Measurements from ENCODE around the gene BRINP3. TPM values are rescaled to one million over a fixed set of nuclear protein-coding genes. Genes with fewer than 3 reads are reported as not detected.

BRINP3 gene
- total and polyA plus RNA-seq, 2 donors (not counting 3 experiments of a cell fraction or from before 2014, with no cell fraction given), result not detected

- Histone ChIP-seq H3K4me1 (ENCODE audit: control insufficient read depth, extremely low read depth, insufficient read depth, low read length) (no peaks in the 10 kb centered on the region), H3K4me2 (ENCODE audit: insufficient read depth, low read length) (no peak overlapping the region), H3K79me2 (ENCODE audit: control insufficient read depth, insufficient read depth, low read length) (no peaks in the 10 kb centered on the region), H2AFZ (ENCODE audit: low read depth, low read length) (no peak overlapping the region), H3K9ac (replicated peaks; ENCODE audit: extremely low read depth, insufficient read depth, low read length) (no peak overlapping the region), H3K27me3 (ENCODE audit: control insufficient read depth in 2 of 2, insufficient read depth in 2 of 2, low read length in 2 of 2) (no peaks in the 10 kb centered on the region), H3K9me1 (replicated peaks; ENCODE audit: control insufficient read depth, extremely low read depth, insufficient read depth, low read length) (no peaks in the 10 kb centered on the region), H3K9me3 (replicated peaks; ENCODE audit: control insufficient read depth, insufficient read depth, low read length) (no peaks in the 10 kb centered on the region), H3K4me3 (replicated peaks in 1 of 3; ENCODE audit: insufficient read depth in 1 of 3, low read depth in 1 of 3, low read length in 3 of 3) (no peak overlapping the region), H3K36me3 (ENCODE audit: control insufficient read depth in 2 of 2, extremely low read depth in 1 of 2, insufficient read depth in 2 of 2, low read length in 2 of 2) (no peaks in the 10 kb centered on the region), H3K27ac (ENCODE audit: insufficient read depth, low read depth, low read length) (no peak overlapping the region), H4K20me1 (replicated peaks; ENCODE audit: control insufficient read depth, extremely low read depth, insufficient read depth, low read length) (no peaks in the 10 kb centered on the region)
- intact Hi-C loops (cut with micrococcal nuclease) (no loop called here), dilution Hi-C loops (cut with MboI; ENCODE audit: extremely low pct_ligation_motif_present, low sequenced_read_pairs) (no loop called here)
- FAIRE-seq (no peak), DNase-seq (ENCODE audit: low read depth, low spot score) (no peak)
- TF ChIP-seq GATA2 (IDR thresholded peaks at IDR 0.05; ENCODE audit: insufficient read depth, insufficient read length, low read depth, low read length) (no peak), POLR2AphosphoS5 (IDR thresholded peaks at IDR 0.05; ENCODE audit: insufficient read depth, low read depth, low read length) (no peak), EZH2 (IDR thresholded peaks at IDR 0.05; ENCODE audit: borderline replicate concordance, low read depth, low read length, severe bottlenecking) (no peak), JUN (IDR thresholded peaks at IDR 0.05; ENCODE audit: borderline replicate concordance, insufficient read depth, insufficient read length, low read depth) (no peak), FOS (IDR thresholded peaks at IDR 0.05; ENCODE audit: borderline replicate concordance, insufficient read depth, low read length) (no peak), MYC (IDR thresholded peaks at IDR 0.05; ENCODE audit: low read depth, low read length) (no peak), POLR2A (IDR thresholded peaks at IDR 0.05; ENCODE audit: low read depth, low read length) (no peak)
- TF ChIP-seq, protein P1, sequence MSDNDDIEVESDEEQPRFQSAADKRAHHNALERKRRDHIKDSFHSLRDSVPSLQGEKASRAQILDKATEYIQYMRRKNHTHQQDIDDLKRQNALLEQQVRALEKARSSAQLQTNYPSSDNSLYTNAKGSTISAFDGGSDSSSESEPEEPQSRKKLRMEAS (IDR thresholded peaks at IDR 0.05; ENCODE audit: insufficient read depth, insufficient read length), result no peak
- TF ChIP-seq, protein P2, sequence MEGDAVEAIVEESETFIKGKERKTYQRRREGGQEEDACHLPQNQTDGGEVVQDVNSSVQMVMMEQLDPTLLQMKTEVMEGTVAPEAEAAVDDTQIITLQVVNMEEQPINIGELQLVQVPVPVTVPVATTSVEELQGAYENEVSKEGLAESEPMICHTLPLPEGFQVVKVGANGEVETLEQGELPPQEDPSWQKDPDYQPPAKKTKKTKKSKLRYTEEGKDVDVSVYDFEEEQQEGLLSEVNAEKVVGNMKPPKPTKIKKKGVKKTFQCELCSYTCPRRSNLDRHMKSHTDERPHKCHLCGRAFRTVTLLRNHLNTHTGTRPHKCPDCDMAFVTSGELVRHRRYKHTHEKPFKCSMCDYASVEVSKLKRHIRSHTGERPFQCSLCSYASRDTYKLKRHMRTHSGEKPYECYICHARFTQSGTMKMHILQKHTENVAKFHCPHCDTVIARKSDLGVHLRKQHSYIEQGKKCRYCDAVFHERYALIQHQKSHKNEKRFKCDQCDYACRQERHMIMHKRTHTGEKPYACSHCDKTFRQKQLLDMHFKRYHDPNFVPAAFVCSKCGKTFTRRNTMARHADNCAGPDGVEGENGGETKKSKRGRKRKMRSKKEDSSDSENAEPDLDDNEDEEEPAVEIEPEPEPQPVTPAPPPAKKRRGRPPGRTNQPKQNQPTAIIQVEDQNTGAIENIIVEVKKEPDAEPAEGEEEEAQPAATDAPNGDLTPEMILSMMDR (IDR thresholded peaks at IDR 0.05; ENCODE audit: extremely low read depth in 1 of 2, insufficient read depth in 1 of 2, low read depth in 1 of 2, low read length in 2 of 2), result no peak
- CTCF ChIA-PET, result interaction anchor here (1.4 kb wide), 1 partner anchor 19 kb away, joined by 3 read pairs; no protein-coding TSS in a partner anchor
- POLR2A ChIA-PET, result no interaction called here
- BruUV-seq (replicated peaks), result no TSS peak
Observed at GRCh38 chr1:190277107-190277506, 200.6 kb downstream of the BRINP3 start.

All from endothelial cell of umbilical vein (primary cell).